Measurements from ENCODE around the gene TMEM272.
"Not testable (repeated sequence)": the region's sequence is repeated elsewhere in the genome, so short reads cannot be mapped to it uniquely, and the experiment has no call there.

TMEM272 gene

DNA sequence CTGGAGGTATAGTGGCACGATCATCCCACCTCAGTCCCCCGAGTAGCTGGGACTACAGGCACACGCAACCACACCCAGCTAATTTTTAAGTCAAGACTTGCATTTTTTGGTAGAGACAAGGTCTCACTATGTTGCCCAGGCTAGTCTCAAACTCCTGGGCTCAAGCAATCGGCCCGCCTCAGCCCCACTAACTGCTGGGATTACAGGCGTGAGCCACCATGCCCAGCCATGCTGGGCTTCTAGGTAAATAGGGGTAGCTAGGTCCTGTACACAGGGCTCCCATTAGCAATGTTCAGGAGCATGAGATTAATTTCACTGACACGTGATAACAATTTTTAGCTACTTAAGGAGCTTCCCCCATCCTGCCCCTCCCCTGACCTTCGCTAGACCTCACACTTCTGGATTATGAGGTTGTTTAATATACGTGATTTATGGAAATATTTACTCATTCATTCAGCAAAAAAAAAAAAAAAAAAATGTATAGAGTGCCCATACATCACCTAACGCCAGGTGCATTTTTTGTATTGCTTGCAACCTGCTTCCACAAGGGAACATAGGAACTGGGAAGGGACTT lies 19.2 kb downstream of the TMEM272 start:
- DNase-seq (ENCODE audit: low spot score) (no peak), FAIRE-seq (no peak)

DNA sequence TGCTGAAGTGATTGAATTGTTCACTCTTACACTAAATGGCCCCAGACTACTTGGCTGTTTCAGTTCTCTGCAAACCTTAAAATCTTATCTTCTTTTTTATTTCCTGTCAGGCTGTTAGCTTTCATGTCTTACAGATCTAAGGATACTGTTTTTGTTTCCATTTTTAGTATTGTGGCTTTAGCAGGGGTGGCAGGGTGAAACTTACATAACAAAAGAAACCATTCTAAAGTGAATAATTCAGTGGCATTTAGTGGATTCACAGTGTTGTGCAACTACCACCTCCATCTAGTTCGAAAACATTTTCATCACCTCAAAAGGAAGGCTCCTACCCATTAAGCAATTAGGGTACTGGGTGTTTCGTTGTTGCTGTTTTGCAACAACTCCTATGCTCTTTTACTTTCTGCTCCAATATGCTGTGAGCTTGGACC lies 19.8 kb downstream of the TMEM272 start:
- FAIRE-seq (no peak), DNase-seq (ENCODE audit: low spot score) (no peak)

DNA sequence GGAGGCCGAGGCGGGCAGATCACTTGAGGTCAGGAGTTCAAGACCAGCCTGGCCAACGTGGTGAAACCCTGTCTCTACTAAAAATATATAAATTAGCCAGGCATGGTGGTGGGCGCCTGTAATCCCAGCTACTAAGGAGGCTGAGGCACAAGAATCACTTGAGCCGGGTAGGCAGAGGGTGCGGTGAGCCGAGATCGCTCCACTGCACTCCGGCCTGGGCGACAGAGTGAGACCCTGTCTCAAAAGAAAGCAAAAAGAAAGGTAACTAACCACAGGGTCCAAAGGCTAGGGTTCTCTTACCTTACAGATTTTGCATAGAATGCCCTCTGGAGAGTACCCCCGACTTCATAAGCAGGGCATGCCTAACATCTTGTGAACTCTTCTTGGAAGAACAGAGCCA lies 20.3 kb downstream of the TMEM272 start:
- not testable (repeated sequence) for DNase-seq (ENCODE audit: low spot score); FAIRE-seq

DNA sequence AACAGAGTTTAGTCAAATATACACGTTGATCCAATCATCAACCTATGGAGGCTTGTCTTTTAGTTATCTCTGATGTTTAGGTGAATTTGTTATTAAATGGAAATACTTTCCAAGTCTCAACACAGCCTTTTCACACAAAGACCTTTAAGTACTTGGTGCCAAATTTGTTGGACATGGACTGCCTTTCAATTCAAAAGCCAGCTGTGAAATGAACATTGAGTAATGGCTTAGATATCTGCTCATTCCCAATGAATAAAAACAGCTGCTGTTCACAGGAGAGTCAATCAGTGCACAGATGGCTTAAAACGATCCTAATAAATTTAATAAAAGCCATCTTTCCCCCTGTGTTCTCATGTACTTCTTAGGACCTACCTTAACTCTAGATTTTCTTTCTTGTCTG lies 21.1 kb downstream of the TMEM272 start:
- FAIRE-seq (no peak), DNase-seq (ENCODE audit: low spot score) (no peak)

DNA sequence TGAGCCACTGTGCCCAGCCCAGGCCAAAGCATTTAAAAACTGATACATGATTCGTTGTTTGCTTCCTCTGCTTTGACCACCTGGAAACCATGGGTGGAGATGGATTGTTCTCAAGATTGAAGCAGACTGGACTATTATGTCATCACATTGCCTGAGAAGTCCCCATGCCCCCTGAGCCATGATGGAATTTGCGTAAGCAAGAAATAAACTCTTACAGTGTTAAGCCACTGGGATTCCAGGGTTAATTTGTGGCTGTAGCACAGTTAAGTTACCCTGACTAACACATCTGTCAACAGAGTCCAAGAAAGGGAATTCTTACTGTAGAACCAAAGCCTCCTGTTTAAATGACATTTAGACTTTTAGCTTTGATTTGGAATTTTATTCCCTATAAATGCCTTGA lies 21.6 kb downstream of the TMEM272 start:
- no peak for DNase-seq (ENCODE audit: low spot score)
- FAIRE-seq, result no peak

DNA sequence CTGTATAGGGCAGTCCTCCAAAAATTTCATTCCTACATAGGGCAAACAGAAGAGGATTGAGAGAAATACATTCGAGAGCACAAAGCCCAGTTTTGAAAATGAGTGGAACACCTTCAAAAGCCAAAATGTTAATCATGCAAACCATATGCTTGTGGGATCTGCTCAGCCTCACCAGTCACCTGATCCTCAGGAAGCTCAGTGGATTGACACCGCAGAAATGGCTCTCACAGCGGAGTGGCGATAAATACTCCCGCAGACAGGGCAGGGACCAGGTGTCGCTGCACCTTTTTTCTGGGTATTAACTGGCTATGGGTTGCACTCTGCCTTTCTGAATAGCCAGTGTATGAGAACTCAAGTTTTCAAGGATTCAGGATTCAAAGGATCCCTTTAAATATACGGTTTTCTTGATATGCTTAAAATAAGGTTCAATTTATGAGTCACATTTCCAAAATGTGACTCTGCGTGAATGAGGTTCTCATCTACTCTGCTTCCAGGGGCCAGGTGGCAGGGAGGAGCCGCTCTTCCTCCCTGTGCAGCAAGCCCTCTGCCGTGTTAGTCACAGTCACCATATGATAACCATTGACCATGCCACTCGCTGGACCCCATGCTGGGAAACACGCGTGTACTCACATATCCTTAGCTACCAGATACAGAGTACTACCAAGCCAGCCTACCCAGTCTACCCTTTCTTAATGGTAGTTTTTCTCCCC lies 22.7 kb downstream of the TMEM272 start:
- no peak for FAIRE-seq

DNA sequence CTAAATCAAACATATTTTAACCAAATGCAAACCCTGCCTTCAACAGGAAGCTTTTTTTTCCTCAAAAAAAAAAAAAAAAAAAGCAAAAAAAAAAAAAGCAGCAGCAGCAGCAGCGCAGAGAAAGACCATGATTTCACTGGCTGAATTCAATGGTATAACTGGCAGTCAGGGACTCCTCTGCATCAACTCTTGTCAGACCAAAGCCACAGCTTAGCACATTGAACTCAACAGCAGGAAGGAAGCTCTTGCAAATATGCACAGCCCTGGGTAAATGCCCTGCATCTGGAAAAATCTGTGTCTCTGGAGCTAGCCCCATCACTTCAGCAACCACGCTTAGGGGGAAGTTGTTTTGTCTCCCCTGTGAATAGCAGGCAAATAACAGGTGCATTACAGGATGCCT lies 23.4 kb downstream of the TMEM272 start:
- DNase-seq (ENCODE audit: low spot score), result no peak

More for the DNA sequence above, 22.7 kb downstream of the TMEM272 start:
- DNase-seq (ENCODE audit: low spot score), result no peak

DNA sequence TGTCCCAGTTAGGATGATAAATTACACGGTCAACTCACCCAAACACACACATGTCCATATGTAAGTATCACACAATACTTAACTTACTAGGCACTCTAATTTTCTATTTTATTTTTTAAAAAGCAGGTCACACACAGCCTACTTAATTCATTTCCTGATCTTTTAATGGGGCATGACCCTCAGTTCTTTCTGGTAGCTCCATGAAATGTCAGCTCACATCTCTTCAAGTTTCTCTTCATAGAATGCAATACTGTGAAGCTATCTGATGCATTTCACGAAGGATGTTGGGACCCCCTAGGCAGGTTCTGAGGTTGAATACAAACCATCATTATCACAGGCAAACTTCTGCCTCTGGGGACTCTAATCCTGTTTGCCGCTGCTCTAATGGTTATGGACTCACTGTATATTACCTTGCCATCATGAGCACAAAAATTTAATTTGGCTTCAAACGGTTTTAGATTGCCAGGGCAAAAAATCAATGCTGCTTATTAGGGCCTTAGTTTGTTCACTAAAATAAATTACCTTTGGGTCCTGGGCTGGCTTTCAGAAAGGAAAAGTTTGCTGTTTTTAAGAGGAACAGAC lies 24.9 kb downstream of the TMEM272 start:
- no peak for DNase-seq (ENCODE audit: low spot score)
- FAIRE-seq, result no peak

More for the DNA sequence above, 23.4 kb downstream of the TMEM272 start:
- FAIRE-seq, result no peak

DNA sequence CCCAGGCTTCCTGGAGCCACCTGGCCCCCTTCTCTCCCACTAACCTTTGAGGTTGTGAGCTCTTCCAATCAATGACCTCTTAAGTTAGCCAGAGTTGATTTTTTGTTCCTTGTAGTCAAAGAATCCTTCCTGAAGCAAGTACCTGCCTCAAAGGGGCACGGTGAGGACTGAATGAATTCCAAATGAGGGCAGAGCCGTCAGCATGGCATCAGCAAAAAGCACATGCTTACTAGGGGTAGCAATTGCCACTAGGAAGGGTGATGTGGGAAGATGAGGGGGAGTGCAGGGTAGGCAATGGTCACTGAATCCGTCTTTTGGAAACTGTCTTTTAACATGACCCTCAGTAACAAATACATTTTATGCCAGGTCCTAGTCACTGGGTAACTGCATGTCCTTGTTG lies 25.4 kb downstream of the TMEM272 start:
- FAIRE-seq, result no peak
- DNase-seq (ENCODE audit: low spot score), result no peak

DNA sequence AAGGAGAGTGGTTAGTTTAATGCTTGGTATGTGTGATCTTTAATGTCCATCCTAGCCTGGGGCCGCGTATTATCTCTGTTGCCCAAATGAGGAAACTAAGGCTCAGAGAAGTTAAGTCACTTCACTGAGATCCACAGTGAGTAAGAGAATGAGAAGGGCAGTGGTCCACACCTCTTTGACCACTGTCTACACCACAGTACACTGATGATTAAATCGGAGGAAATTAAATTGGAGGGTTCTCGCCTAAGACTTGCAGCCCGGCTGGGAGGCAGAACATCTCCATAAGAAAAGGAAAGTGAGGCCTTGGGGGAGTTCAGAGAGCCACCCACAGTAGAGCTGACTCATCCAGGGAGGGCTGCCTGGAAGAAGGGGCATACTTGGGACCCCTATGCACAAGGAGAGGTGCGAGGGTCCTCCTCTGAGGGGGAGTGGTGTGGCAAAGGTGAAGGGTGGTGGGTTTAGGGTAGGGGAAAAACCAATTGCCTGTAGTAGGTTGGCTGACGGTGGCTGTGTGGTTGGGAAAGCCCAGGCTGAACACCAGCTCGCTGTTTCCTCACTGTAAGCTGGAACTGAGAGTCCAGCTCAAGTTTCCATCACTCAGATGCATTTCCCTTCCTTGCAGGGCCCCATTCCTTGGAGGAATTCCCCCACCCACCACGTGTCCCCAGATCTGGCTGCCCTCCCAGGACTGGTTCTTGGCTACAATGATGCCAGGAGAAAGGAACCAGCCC lies 26.0 kb downstream of the TMEM272 start:
- FAIRE-seq (no peak), DNase-seq (ENCODE audit: low spot score) (no peak)

DNA sequence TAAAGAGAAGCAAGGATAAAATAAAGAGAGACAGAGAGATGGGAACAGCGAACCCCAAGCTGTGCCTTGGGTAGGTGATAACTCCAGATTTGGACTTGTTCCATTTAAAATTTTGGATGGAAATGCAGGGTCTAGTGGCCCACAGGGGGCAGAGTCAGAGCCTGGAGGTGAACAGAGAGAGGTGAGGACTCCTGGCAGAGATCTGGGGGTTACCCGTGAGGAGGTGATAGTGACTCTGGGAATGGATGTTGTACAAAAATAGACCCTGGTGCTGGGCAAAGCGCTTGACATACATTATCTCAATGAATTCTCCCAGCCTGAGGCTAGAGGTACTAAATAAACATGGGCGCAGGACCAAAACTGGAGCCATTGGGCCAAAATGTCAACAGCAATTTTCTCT lies 26.7 kb downstream of the TMEM272 start:
- no peak for DNase-seq (ENCODE audit: low spot score)
- no peak for FAIRE-seq

DNA sequence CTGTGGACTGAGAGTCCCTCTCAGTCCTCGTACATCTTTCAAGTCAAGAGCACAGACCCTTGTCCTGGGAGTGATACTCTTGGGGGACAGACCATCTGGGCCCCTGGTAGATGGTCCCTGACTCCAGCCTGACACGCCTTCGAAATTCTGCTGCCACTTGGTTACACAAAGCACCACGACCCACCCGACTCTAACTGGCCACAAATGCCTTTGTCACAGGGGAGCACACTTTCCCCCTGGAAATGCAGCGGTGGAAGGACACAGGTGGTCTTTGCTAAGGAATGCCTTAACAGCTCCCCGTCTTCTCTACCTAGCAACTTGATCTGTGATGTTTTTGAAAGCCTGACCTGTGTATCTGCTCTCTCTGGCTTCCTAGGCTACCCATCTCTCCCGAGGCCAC lies 27.3 kb downstream of the TMEM272 start:
- no peak for FAIRE-seq

DNA sequence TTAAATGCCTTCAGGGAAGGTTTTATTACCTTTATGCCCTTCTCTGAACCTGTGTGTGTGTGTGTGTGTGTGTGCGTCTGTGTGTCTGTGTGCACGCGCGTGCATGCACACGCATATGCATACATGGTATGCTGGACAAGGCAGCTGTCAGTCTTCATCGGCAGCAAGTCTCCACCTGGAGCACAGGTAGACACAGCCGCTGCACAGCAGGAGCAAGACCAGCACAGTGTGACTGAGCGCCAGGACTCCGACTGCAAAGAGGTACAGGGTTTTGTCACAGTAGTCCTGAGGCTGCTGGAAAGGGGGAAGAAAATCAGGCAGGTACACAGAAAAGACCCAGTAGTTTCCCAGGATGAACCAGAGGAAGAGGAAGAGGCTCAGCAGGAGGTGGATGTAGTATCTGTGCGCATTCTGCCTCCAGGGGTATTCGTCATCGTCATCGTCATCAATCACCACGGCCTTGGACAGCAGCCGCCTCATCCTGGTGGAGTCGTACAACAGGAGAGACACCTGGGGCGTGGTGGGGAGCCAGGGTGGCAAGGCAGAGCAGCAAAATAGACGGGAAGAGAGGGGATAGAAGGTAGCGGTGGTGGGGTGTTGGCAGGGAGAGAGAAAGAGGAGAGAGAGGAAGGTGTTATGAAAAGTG lies 28.2 kb downstream of the TMEM272 start:
- DNase-seq (ENCODE audit: low spot score) (no peak), FAIRE-seq (no peak)

More for the DNA sequence above, 27.3 kb downstream of the TMEM272 start:
- DNase-seq (ENCODE audit: low spot score), result no peak

DNA sequence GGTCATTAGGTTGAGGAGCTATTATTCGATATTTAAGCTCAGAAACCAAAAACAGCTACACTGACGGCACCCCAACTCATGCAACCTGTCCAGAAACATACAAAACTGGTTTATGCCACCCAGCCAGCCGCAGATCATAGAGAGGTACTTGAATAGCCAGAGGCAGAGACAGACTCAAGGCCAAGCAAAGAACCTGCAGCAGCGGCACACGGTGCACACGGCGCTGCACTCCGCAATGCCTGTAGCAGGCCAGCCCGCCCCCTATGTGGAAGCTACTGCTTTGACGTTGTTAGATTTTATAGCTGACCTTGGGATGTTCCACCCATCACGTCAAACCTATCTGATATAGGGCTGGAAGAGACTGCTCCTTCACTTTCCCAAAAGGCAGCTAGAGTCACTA lies 29.1 kb downstream of the TMEM272 start:
- no peak for DNase-seq (ENCODE audit: low spot score)
- no peak for FAIRE-seq

DNA sequence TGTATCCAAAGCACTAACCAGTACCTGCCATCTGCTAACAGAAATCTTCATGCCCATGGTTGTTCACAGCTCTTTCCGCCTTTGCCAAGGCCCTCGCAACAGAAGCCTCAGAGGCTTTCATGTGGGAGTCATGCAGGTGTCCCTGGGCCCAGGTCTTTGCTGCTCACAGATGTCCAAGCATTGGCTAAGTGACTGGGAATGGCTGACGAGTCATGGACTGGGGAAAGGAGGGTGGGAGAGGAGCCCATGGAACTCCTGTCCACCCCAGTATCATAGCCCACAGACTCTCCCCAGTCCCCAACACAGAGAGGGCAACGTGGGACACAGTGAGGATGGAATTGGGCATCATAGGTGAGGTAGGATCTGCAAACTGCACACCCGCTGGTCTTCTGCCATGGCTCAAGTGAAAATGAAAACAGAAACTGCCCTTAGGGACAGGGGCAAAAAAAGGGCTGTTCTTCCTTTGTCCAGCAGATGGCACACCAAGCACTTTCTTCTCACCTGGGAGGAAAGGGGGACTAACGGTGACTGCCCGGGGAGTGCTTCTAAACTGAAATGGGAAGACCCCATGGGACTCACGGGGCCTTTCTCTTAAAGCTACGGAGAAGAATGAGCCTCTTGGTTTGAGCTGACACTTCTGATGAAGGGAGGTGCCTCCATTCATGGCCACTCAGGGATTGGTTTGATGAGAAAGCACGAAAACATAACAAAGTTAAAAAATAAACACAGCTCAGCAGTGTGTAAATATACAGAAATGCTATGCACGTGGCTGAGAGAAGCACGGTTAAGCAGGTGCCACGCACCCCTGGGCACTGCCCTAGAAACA lies 29.9 kb downstream of the TMEM272 start:
- FAIRE-seq, result no peak

DNA sequence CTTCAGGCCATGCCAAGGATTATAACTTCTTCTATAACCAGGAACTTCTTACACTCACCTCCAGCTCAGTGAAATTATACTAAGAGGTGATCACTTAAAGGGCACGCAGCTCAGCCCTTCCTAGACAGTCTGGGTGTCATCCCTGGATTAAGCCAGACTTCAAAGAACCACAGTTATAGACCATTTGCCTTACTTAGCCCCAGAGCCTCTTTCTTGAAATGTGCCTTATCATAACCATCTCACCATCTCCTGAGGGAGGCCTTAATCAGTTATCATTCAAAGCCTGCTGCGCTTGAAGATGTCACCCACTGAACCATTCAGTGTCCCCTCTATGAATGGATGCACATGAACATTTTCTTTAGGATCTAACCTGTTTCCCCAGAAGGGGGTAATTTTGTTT lies 30.9 kb downstream of the TMEM272 start:
- FAIRE-seq (no peak), DNase-seq (ENCODE audit: low spot score) (no peak)

More for the DNA sequence above, 29.9 kb downstream of the TMEM272 start:
- DNase-seq (ENCODE audit: low spot score), result peak; percentile 58

DNA sequence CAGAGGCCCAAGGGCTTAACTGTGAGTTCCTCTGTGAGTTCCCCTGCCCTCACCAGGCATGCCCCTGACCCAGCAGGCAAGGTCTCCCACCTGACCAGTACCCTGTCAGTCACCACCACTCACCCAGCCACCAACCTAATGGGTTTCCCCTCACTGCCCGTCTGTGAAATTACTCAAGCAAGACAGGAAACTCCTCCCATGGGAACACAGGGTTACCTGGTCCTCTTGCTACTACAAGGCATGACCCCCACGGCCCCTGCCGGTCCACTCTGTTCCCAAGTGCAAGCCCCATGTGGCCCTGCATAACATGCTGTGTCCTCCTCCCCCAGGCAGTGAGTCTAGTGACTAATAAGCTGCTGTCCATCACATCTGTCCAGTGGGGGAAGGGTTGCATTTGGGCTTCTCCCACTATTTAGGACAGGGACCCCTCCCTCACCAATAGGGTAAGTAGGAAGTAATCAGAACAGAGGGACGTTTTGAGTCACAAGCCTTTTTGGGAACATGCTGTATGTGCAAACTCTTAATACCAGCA lies 33.0 kb downstream of the TMEM272 start:
- DNase-seq (ENCODE audit: low spot score) (no peak), FAIRE-seq (no peak)

DNA sequence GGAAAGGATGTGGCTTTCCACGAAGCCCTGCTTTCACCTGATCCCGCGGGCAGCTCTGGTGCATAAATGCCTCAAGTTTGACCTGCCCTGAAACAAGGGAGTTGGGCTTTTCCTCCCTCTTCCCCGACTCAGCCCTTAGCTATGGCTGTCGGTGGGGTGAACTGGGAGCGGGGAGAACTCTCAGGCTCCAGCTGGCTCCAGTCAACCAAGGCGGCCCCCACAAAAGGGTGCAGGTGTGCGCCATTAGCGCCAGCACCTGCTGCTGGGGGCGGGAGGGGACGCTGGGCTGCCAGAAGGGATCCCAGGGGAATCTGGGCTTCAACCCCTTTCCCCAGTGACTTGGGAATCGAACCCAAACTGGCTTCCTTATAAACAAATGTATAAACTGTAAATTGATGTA lies 33.9 kb downstream of the TMEM272 start:
- no peak for FAIRE-seq

DNA sequence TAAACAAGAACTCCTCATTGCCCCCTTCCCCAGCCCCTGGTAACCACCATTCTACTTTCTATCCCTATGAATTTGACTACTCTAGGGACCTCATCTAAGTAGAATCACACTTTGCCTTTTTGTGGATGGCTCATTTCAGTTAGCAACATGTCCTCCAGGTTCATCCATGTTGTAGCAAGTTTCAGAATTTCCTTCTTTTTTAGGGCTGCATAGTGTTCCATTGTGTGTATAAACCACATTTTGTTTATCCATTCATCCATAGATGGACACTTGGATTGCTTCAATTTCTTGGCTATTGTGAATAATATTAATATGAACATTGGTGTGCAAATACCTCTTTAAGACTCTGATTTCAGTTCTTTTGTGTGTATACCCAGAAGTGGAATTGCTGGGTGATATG lies 36.2 kb downstream of the TMEM272 start:
- no peak for FAIRE-seq
- no peak for DNase-seq (ENCODE audit: low spot score)

More for the DNA sequence above, 33.9 kb downstream of the TMEM272 start:
- DNase-seq (ENCODE audit: low spot score), result no peak

DNA sequence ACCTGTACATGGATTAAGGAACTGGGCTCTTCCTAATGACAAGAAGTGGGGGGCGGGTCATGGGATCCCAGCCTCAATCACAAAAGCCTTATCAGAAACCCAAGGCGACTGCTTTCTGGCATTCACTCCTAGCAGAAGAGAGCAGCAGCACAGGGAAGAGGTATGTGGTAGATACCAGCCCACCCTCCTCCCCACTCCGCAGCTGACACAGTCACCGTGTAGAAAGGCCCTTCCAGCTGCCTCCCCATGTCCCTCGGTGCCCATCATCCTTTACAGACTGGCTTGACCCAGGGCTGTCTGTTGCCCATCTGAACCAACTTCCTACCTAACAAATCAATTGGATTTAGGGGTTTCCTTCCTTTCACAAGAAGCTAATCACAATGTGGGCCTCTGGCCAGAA lies 37.9 kb downstream of the TMEM272 start:
- DNase-seq (ENCODE audit: low spot score), result no peak
- no peak for FAIRE-seq

DNA sequence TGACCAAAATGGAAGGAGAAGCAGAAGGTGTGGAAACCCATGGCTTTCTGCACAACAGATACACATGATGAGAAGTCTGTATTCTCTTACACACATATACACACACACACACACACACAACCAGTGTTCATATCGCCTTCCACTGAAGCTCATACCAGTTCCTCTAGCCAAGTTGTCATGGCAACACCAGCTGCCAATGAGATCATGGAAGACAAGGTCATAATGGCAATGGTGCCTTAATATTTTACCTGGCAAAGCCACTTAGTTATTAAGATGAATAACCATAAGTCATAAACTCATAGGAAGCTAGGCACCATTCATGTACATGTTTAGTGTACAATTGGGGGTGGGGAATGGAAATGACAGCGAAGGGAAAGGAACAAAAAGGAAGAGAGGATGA lies 38.4 kb downstream of the TMEM272 start:
- DNase-seq (ENCODE audit: low spot score) (no peak), FAIRE-seq (no peak)
